MM.1S (cell line): ENCODE measurements around the gene GRIK1.

Source experiments
- CTCF ChIP-seq: fragments of 300-600 bp; sonication (generic); IDR thresholded peaks from 2 replicates; pipeline ENCODE4 v1.5.1; 2016; ENCODE audit warnings: antibody characterized with exemption, low read length, mixed read lengths
- EZH2 ChIP-seq: fragments of 300-600 bp; sonication (generic); optimal IDR thresholded peaks from 2 replicates; pipeline ENCODE3; 2017; ENCODE audit warnings: low read depth, mild to moderate bottlenecking, antibody characterized with exemption, low read length, mixed read lengths
- EZH2phosphoT487 ChIP-seq: fragments of 300-600 bp; sonication (generic); IDR thresholded peaks from 2 replicates; pipeline ENCODE4 v1.6.1; 2018; ENCODE audit warnings: antibody characterized with exemption, low read length

- TF ChIP-seq EZH2phosphoT487 (no peak), CTCF (no peak), EZH2 (no peak)
These were observed 433.6 kb downstream of the GRIK1 start for GRCh38 chr21:29506214-29506613.
